GM12872 (cell line): ENCODE data around the gene SGIP1.

Experiments used
- CTCF ChIP-seq: IDR thresholded peaks from 3 replicates; pipeline ENCODE4 v1.5.1; 2011; ENCODE audit warnings: low read depth, mild to moderate bottlenecking, low read length, moderate library complexity; ENCODE audit not compliant: insufficient read depth

Gene SGIP1

GRCh38 chr1:66787641-66788040 is 253.7 kb downstream of the SGIP1 start:
- no peak for TF ChIP-seq CTCF

GRCh38 chr1:66788231-66788939 is 254.4 kb downstream of the SGIP1 start:
- no peak for TF ChIP-seq CTCF

- TF ChIP-seq CTCF, result no peak
These were observed 258.0 kb downstream of the SGIP1 start for GRCh38 chr1:66791621-66792610.
